Suppressor macrophage (primary cell): ENCODE results near the gene RAD51D.

ENCODE experiments used
- DNase-seq, 4 experiments: peaks; one replicate each; pipeline ENCODE4 v3.0.0-alpha.2; 2020 to 2022

The RAD51D gene

DNA sequence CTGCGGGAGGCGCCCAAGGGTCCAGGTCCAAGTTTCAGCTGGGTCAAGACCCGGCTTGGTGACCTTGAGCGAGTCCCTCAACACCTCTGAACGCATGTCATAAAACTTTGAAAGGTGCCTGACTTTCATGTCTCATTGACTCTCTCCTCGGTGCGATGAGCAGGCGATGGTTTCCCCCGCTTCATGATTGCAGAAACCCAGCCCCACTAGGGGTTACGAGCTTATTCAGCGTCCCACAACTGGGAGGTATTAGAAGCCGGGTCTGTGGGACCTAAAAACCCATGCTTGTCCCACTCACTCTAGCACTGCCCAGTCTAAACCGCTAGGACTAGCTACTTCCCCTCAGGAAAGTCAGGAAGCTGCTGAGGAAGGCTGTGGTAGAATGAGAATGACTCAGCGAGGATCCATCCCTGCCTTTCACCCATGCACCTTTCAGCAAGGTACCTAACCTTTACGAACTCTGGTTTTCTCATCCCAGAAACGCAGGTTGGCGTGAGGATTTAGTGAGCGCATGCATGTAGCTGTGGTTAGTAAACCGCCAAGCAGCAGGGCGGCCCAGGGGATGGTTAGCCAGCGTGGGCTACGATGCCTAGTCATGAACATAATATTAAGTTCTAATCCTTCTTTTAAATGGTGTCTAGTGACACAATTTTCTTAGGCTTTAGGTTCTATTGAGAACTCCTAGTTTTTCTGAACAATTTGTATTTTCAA lies 29.9 kb downstream of the RAD51D start:
- DNase-seq, result peak; percentile 63 to 78 (median 74)

DNA sequence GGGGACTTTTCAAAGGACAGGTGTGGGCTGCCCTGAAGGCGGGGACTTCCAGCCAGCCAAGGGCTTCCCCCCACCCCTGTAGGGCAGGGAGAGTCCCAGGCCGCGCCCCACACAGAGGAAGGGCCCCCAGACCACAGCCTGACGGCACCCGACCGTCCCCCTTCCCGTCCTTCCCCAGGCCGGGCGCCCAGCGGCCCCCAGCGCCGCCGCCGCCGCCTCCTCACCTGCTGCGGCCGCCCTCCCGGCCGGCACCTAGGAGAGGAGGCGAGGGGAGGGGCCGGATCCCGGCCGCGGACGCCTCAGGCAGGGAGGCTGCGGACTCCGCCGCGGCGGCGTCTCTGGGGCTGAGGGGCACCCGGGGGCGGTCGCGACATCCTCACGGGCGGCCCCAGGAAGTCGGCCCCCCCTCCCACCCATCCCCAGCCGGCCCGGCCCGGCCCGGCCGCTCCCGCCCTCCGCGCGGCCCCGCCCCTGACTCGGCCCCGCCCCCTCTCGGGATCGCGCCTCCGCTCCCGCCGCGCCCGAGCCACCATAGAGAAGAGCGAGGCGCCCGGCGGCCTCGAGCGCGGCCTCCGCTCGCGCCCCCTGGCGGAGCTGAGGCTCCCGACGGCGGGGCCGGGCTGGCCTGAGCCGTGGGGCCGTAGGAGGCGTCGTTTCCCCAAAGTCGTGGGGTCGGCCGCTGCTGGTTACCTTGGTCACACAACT lies 30.6 kb downstream of the RAD51D start:
- DNase-seq, result peak; percentile 92 to 98 (median 96)

DNA sequence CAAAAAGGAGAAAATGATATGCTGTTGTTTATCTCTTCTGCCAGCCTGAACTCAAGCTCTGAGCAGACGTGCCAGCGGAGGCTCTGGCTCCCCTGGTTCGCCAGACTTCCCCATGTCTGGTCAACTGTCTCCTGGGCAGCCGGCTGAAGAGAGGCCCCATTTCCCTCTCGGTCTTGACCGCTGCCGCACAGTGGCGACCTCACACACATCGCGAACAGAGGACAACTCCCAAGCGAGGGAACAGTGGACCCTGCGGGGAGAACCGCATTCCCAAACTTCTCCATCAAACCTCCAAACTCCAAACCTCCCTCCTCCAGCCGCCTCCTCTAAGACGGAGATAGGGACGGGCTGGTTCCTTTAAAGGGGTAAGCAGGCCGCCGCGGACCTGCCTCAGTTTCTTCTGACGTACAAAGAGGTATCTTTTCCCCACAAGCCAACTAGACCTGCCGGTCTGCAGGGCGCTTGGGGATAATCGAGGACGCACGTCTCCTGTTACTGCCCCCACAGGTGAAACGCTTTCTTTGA lies 31.2 kb downstream of the RAD51D start:
- DNase-seq, result peak; percentile 58 to 77 (median 72)

DNA sequence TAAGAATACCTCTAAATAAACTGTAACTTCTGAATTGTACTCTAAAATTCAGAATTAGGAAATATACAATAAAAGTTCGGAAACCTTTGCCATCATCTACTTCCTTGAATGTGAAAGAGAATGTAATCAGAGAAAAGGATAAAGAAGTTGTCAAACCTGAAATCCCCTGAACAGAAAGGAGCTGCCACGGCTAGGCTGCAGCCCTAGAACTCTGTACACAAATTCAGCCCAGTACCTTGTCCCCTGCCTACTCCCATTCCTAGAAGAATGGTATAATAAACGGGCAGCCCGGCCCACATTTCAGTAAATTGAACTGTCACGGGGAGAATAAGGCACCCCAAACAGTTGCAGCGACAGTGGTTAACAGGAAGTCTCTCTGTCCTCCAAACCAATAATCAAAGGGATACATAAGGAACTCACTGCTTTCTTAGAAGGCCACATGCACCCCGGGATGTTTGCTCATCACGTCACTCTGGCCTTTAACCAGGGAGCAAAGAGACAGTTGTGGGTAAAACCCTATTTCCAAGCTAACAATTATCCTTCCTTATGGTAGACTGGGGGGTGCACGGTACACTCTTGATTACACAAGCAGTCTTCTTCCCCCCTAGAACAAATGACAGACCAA lies 31.8 kb downstream of the RAD51D start:
- DNase-seq, result peak; percentile 64 to 78 (median 70)

DNA sequence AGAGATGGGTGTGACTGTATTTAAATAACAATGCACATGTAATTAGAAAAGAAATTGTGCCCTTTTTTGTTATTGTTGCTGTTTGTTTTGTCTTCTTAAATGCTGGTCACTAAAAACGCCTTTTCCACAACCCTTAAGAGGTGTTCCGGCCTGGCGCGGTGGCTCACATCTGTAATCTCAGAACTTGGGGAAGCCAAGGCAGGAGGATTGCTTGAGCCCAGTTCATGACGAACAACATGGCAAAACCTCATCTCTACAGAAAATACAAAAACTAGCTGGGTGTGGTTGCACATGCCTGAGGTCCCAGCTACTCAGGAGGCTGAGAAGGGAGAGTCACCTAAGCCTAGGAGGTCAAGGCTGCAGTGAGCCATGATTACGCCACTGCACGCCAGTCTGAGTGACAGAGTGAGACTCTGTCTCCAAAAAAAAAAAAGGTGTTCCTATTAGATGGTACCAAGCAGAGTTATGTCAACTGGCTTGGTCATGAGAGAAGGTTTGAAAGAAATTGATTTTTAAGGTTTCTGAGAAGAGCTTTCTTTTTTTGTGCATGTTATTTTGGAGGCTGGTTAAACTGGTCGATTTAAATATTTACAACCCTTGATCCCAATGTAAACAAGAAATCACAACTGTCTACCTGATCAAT lies 32.6 kb downstream of the RAD51D start:
- peak in 2 of 4 experiments; percentile 11 to 15 for DNase-seq

DNA sequence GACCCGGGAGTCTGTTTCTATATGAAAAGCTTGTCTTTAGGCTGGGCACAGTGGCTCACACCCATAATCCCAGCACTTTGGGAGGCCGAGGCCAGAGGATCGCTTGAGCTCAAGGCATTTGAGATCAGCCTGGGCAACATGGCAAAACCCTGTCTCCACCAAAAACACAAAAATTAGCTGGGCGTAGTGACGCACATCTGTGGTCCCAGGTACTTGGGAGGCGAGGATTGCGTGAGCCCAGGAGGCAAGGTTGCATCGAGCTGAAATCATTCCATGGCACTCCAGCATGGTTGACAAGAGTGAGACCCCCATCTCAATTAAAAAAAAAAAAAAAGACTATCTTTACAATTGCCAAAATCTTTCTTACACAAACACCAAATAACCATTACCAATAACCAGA lies 33.5 kb downstream of the RAD51D start:
- DNase-seq, result no peak

DNA sequence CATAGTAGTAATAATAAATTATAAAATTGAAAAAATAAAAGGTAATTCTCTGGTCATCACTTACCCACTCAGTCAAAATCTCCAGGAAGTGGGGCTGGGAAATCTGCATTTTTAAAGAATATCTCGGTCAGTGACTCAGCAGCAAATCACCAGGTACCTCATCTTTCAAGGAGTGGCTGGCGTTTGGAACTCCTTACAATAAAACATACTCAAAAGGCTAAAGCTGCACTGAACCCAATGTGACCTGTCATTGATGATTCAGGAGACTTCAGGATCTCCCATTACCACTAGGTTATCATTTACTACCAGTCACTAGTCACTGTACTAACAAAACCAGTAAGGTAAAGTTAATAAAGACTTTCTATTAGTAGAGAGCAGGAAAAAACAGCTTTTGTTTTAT lies 34.7 kb downstream of the RAD51D start:
- no peak for DNase-seq

DNA sequence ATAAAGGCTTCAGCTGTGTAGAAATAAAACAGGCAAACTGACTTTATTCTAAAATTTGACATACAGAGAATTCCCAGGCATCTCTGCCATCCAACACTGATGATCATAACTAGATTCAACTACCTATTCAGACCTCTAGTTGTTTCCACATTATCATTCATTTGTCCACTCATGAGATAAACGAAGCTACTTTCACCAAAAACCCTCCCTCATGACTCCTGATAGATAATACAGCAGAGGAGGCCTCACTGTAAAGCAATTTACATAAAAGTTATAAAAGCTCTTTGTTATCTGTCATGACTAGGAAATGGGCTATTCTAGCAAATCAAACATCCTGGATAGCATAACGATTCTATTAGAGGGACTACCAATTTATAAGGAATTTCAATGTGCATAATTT lies 36.6 kb downstream of the RAD51D start:
- no peak for DNase-seq

DNA sequence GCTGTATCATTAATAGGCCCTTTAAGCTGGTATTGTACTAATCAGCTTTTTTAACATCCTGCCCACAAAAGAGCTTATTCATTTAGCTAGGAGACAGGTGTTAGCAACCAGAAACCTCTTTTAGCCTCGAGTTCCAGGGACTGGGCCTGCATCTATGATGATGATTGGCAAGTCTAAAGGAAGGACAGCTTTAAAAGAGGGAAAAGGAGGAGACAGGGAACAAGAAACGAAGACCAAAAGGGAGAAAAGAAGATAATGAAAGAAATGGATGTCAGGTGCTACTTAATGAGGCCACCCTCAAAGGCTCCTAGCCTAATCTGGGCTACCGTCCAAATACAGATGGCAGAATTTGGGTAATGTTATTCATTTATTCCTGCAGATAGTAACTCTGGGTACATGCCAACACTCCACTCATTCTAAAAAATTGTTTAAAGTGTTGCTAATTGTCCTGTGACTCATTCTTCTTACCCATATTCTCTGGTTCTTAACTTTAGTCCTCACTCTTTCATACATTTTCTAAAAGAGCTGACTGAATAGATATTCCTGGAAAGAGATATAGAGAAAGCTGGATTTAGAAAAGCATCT lies 37.5 kb downstream of the RAD51D start:
- DNase-seq, result no peak

DNA sequence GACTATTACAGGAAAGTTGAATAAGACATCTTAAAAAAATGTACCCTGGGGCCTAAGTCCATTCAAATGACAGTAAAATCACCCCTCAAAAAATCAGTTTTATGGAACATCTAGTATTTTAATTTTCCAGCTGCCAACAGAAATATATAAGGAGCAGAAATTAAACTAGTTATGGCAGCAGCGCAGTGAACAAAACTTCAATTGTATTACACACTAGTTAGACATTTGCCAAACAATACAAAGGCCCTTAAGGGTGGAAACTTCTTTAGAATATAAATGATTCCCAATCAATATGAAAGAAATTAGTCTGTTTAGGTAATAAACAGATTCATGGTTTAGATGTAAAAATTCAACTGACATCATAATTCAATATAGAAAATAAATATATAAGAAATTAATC lies 38.0 kb downstream of the RAD51D start:
- no peak for DNase-seq

DNA sequence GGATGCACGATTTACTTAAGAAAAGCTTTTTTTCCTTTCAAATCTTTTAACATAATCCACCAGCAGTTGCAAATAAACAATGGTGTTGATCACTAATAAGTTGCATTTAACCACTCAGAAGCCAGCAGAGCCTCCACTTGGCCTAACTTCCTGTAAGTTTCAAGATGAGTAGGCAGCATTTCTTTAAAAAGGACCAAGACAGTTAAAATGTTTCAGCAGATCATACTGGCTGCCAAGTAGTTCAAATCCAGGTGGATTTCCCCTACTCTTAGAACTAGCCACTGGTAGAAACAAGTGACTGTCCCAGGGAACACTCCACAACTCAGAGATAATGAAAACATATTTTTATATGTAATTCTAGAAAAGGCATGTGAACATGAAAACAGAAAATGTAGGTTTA lies 39.1 kb downstream of the RAD51D start:
- DNase-seq, result peak in 3 of 4 experiments; percentile 51 to 59 (median 55)

DNA sequence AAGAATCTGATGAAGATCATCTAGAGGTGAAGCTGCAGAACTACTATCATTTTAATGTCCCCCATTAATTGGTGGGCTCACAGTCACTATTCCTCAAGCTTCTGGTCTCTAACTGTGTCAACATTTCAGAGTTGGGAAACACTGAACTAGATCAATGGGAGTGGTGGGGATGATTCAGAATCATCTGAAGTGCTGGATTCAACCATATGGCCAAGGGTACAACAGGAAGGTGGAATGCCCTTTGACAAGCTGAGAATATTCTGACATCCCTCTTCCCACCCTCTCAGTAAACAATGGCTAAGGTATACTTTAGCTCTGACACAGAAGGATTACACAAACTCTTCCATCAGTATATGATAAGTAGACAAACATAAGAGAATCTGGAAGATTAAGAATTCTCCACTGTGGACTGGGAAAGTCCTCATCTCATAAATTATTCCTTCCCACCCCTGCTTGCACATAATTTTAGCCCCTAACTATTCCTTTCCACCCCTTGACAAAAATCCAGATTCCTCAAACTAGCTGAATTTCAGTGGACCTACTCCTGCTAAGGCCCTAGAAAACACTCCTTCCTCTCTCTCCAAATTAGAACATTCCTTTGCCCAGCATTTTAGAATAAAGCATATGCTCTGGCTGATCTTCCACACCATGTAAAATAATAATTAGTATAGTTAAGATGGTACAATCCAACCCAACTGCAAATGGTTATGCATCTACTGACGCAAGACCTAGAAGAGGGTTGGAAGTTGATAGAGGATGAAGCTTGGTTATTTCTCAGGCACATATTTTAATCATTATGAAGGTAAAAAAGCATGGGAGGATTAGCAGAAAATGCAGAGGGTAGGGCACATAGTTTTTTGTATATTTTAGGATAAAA lies 39.9 kb downstream of the RAD51D start:
- DNase-seq, result peak; percentile 47 to 70 (median 56)

DNA sequence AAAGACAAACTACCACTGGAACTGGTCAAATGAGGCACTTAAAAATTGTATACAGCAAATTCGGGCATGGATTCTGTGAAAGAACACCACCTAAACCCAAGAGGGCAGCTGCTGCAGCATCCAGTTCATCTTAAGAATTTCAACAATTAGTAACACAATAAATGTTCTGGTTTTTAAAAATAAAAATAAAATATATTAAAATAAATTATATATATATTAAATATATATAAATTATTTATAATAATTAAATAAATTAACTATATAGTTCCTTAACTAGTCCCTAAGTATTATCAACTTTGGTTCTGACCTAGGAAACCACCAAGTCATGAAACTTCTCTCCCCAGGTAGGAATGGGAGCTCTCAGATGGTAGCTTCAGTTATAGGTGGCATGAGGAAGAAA lies 42.8 kb downstream of the RAD51D start:
- no peak for DNase-seq

DNA sequence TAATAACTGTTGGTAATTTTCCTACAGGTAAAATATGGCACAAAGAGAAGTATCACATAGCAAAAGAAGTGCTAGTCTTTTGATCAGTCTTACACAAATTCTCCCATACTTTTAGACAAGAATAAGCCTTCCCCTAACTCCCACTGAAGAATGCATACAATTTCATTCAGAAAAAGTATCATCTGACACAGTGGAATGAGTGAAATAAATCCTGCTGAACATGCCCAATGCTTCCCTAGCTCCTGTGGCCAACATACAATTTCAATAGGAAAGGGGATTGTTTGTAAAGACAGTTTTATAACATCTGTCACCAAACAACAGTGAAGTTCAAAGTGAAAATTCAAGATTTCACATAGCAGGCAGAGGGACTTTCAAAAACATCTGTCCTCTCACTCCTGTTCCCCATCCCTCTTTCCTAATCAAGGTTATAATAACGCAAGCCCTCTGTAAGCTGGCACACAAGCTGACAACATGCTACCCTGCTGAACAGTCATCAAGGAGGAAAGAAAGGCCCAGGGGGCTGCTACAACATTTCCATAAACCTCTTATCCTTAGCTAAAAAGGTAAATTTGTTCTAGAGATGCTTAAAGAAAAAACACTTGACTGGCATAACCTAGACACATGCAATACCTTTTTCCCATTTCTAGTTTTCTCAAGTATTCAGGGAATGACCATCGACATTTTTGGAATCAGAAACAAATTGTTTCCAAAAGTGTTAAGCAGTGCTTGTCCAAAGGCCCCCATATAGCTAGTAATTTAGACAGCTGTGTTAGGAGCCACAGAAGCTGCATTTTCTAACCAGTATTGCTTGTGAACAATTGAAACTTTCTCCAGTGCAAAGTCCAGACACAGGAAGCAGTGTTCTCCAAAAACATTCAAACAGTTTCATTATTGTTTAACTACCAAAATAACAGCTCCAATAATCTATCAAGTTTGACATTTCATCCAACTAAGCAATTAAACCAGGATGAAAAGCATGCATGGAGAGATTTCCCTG lies 44.7 kb downstream of the RAD51D start:
- DNase-seq, result no peak

DNA sequence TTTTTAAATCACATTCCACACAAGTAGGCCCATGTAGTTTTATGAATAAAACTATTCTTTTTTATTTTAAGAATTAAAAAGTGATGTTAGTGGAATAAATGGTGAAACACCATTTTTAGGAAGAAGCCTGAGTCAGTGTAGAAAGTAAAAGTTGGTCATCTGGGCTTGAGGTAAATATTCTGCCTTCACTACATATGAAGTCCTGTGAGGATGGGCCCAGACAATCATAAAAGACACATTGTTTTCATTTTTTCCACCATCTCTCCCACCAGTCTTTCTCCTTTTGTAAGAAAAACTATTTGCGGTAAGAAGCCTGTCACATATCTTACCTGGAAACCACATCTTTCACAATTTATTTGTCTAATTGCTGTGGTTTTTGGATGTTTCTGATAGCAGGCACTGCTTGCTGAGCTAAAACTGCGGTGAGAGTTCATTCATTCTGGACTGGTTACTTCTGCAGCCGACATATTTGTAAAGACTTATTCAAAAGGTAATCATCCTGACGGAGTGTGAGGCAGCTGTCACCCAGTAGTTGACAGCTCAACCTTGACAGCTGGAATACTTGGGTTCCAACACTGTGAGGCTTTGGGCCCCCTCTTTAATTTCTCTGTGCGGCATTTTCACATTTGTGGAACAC lies 45.6 kb downstream of the RAD51D start:
- no peak for DNase-seq

DNA sequence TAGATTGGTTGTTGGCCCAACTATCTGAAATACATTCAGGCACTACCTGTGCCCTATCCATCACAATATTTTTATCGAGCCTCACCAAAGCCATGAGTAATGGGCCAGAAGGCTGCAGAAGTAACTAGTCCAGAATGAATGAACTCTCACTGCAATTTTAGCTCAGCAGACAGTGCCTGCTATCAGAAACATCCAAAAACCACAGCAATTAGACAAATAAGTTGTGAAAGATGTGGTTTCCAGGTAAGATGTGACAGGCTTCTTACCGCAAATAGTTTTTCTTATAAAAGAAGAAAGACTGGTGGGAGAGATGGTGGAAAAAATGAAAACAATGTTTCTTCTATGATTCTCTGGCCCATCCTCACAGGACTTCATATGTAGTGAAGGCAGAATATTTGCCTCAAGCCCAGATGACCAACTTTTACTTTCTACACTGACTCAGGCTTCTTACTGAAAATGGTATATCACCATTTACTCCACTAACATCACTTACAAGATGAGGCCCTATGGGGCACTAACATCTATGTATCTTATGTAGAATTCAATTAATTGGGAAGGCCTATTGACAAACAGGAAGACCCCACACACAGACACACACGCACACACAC lies 46.4 kb downstream of the RAD51D start:
- no peak for DNase-seq

DNA sequence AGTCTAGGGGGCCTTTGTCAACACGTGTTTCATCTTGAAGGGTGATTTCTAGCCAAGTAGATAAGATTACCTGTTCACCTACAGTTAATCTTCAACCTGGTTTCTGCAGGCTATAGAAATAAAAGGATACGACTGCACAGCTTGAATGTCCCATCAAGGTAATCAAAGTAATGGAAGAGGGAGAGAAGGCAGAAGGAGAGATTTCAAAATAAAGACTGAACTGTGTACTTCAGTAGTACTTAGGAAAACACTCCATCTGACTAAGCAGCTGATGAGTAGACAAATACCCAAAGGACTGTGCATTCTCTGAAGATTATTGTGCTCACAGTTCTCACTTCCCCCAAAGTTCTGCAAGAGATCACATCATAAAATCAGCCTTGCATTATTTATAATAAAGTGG lies 50.3 kb downstream of the RAD51D start:
- peak in 3 of 4 experiments; percentile 17 to 65 (median 63) for DNase-seq

DNA sequence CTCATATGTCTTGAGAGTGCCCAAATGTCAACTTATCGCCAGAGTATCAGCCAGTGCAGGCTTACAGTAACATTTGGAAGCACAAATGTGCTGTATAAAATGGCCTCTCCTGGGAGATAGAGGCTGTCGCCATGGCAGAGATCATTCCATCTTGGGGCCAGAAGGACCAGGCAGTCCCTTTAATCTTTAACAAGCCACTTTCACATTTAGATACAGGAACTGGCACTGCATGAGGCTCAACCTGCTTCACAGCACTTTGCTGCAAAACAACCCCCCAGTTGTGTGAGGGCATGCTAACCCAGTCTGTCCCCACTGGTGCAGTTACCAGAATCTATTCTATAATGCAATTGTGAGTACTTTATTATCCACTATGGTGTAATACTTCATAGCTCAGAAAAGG lies 51.4 kb downstream of the RAD51D start:
- DNase-seq, result no peak

DNA sequence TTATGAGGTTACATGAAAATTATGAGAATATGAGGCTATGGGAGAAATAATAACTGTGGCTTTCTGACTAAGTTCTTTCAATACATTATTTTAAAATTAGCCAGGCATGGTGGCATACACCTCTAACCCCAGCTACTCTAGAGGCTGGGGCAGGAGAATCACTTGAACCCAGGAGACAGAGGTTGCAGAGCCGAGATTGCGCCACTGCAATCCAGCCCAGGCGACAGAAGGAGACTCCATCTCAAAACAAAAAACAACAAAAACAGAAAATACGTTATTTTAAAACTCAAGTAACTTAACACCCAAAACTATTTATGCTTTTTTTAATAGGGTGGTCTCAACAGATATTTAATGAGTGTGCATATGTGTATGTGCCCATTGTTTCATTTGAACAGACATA lies 53.8 kb downstream of the RAD51D start:
- no peak for DNase-seq
